Right renal cortex interstitium (tissue), 3 donors: ENCODE results near the gene REXO1. TPM values are rescaled to one million over a fixed set of nuclear protein-coding genes. Genes with fewer than 3 reads are reported as not detected.
"Not testable (repeated sequence)": the region's sequence is repeated elsewhere in the genome, so short reads cannot be mapped to it uniquely, and the experiment has no call there.

Experiments
- DNase-seq, 3 donors: peaks; one replicate each; pipeline ENCODE4 v3.0.0-alpha.2; 2013; ENCODE audit warnings: low read depth in 3 of 3, low spot score in 2 of 3
- polyA plus RNA-seq, 3 donors: library from polyadenylated mRNA; unstranded; fragments of 120-200 nt; gene quantifications; one replicate each; pipeline ENCODE4 v1.2.1, GENCODE V29; 2013; ENCODE audit not compliant: insufficient read length in 3 of 3

REXO1 gene
- polyA plus RNA-seq, 3 donors, result 17.5 to 25.2 (median 23.4) TPM

GRCh38 chr19:1875646-1876495, 27.6 kb upstream of the REXO1 start:
- DNase-seq, result peak in 1 of 3 donors; percentile 84

GRCh38 chr19:1875265-1875645, 27.0 kb upstream of the REXO1 start:
- not testable (repeated sequence) for DNase-seq

- no peak for DNase-seq
Observed at GRCh38 chr19:1874554-1875185, 26.4 kb upstream of the REXO1 start.

GRCh38 chr19:1873524-1874473, 25.5 kb upstream of the REXO1 start:
- DNase-seq, result no peak

- no peak for DNase-seq
Observed at GRCh38 chr19:1872807-1873523, 24.7 kb upstream of the REXO1 start.

- DNase-seq, result no peak
Observed at GRCh38 chr19:1871630-1872029, 23.3 kb upstream of the REXO1 start.

- no peak for DNase-seq
Observed at GRCh38 chr19:1871140-1871597, 22.9 kb upstream of the REXO1 start.

- DNase-seq, result no peak
Observed at GRCh38 chr19:1868971-1869370, 20.7 kb upstream of the REXO1 start.

GRCh38 chr19:1867349-1867724, 19.1 kb upstream of the REXO1 start:
- no peak for DNase-seq

GRCh38 chr19:1866693-1867348, 18.5 kb upstream of the REXO1 start:
- no peak for DNase-seq

- DNase-seq, result no peak
Observed at GRCh38 chr19:1865172-1866010, 17.1 kb upstream of the REXO1 start.

- DNase-seq, result no peak
Observed at GRCh38 chr19:1864480-1865171, 16.3 kb upstream of the REXO1 start.

- peak in 1 of 3 donors; percentile 79 for DNase-seq
Observed at GRCh38 chr19:1863638-1864479, 15.6 kb upstream of the REXO1 start.

GRCh38 chr19:1863328-1863637, 15.0 kb upstream of the REXO1 start, which contains the start of gene KLF16:
KLF16 (minus strand) TSS chr19:1863579; CDS start chr19:1863497, 82 bp downstream.
- no peak for DNase-seq

GRCh38 chr19:1862424-1863327, 14.4 kb upstream of the REXO1 start:
- DNase-seq, result no peak

- no peak for DNase-seq
Observed at GRCh38 chr19:1862068-1862423, 13.8 kb upstream of the REXO1 start.
